Smooth muscle cell (in vitro differentiated cells): ENCODE measurements around the gene ARL16. TPM values are rescaled to one million over a fixed set of nuclear protein-coding genes. Genes with fewer than 3 reads are reported as not detected.

Source experiments
- DNase-seq: peaks from one replicate; lab custom pipeline; 2025; ENCODE audit not compliant: unreplicated experiment; lab: John Stamatoyannopoulos, UW
- H2AFZ ChIP-seq: fragments of 200-600 bp; sonication (generic); 2 replicates; pipeline ENCODE4 v1.6.0; 2016; ENCODE audit warnings: antibody characterized with exemption, low read depth, mild to moderate bottlenecking
- H3F3A ChIP-seq: fragments of 200-600 bp; sonication (generic); 2 replicates; pipeline ENCODE4 v1.6.0; 2017; ENCODE audit warnings: antibody characterized with exemption, low read depth
- H3K27ac ChIP-seq: fragments of 200-600 bp; sonication (generic); 2 replicates; pipeline ENCODE4 v1.5.1; 2016; ENCODE audit warnings: low read depth, mild to moderate bottlenecking
- H3K27me3 ChIP-seq: fragments of 200-600 bp; sonication (generic); 2 replicates; pipeline ENCODE4 v1.6.1; 2016; ENCODE audit warnings: low read depth, mild to moderate bottlenecking
- H3K36me3 ChIP-seq: fragments of 200-600 bp; sonication (generic); 2 replicates; pipeline ENCODE4 v1.5.1; 2016; ENCODE audit warnings: low read depth
- H3K4me1 ChIP-seq: fragments of 200-600 bp; sonication (generic); 2 replicates; pipeline ENCODE4 v1.5.1; 2016; ENCODE audit warnings: low read depth
- H3K4me2 ChIP-seq: fragments of 200-600 bp; sonication (generic); 2 replicates; pipeline ENCODE4 v1.6.0; 2016; ENCODE audit warnings: mild to moderate bottlenecking
- H3K4me3 ChIP-seq: fragments of 200-600 bp; sonication (generic); 2 replicates; pipeline ENCODE4 v1.5.1; 2016; ENCODE audit warnings: mild to moderate bottlenecking
- H3K79me2 ChIP-seq: fragments of 200-600 bp; sonication (generic); 2 replicates; pipeline ENCODE4 v1.6.0; 2016; ENCODE audit warnings: low read depth, mild to moderate bottlenecking
- H3K9ac ChIP-seq: fragments of 200-600 bp; sonication (generic); 2 replicates; pipeline ENCODE4 v1.6.0; 2016; ENCODE audit warnings: low read depth
- H3K9me3 ChIP-seq: fragments of 200-600 bp; sonication (generic); replicated peaks from 2 replicates; pipeline ENCODE4 v1.5.1; 2016; ENCODE audit warnings: low read depth
- H4K20me1 ChIP-seq: fragments of 200-600 bp; sonication (generic); 2 replicates; pipeline ENCODE4 v1.6.0; 2016; ENCODE audit warnings: low read depth
- WGBS: methylation state at CpG from one replicate; pipeline ENCODE4 v1.1.7; 2016; ENCODE audit warnings: low lambda C conversion rate; 5-methylcytosine and 5-hydroxymethylcytosine counted together
- microRNA-seq: library from miRNA; unstranded; fragments of <30 nt; microRNA quantifications from one replicate; pipeline ENCODE4, GENCODE V29; 2016; ENCODE audit warnings: borderline number of aligned reads
- polyA plus RNA-seq: library from polyadenylated mRNA; unstranded; fragments of >200 nt; fragmentation: Nextera tagmentation; extraction: Ambion mirVana; gene quantifications from 2 replicates; pipeline ENCODE4 v1.2.1, GENCODE V29; 2016
- small RNA-seq: library from RNA; depleted of rRNA; stranded (forward); fragments of <200 nt; gene quantifications from one replicate; pipeline ENCODE3, GENCODE V24; 2014
- total RNA-seq: library from RNA; depleted of rRNA; stranded (reverse); fragments of >200 nt; gene quantifications from 2 replicates; pipeline ENCODE4 v1.2.3, GENCODE V29; 2014
- TF ChIP-seq, protein P1 (sequence below): fragments of 200-600 bp; sonication (generic); IDR thresholded peaks from 2 replicates; pipeline ENCODE4 v1.5.1; 2017; ENCODE audit warnings: borderline replicate concordance, mild to moderate bottlenecking, antibody characterized with exemption; ENCODE audit not compliant: insufficient read depth, poor library complexity, severe bottlenecking

Gene ARL16
- total and polyA plus RNA-seq, 2 experiments from 2014 or later = 22.3 to 62.1 TPM

DNA sequence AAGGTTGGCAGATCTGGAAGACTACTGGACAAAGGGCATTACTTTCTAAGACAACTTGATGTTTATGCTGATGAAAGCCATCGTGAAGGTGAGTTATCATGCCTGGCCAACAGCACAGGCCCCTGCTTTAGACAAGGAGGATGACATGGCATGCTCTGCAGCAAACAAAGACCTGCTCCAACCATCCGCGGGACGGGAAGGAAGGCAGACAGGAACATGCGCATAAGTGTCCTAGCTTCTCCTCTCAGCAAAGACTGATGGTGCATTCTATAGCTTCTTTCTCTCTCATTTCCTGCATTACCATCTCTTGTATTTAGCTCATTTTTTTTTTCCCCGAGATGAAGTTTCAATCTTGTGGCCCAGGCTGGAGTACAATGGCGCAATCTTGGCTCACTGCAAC, 52.1 kb downstream of the ARL16 start:
- Histone ChIP-seq H3K9me3 (no peaks in the 10 kb centered on the region), H4K20me1 (peaks cover 73% of the 10 kb centered on the region)

More for the DNA sequence above, 52.1 kb downstream of the ARL16 start:
- no peak overlapping the region for H3K4me2 ChIP-seq
- TF ChIP-seq, protein P1, sequence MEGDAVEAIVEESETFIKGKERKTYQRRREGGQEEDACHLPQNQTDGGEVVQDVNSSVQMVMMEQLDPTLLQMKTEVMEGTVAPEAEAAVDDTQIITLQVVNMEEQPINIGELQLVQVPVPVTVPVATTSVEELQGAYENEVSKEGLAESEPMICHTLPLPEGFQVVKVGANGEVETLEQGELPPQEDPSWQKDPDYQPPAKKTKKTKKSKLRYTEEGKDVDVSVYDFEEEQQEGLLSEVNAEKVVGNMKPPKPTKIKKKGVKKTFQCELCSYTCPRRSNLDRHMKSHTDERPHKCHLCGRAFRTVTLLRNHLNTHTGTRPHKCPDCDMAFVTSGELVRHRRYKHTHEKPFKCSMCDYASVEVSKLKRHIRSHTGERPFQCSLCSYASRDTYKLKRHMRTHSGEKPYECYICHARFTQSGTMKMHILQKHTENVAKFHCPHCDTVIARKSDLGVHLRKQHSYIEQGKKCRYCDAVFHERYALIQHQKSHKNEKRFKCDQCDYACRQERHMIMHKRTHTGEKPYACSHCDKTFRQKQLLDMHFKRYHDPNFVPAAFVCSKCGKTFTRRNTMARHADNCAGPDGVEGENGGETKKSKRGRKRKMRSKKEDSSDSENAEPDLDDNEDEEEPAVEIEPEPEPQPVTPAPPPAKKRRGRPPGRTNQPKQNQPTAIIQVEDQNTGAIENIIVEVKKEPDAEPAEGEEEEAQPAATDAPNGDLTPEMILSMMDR = no peak
- no peak overlapping the region for H3K9ac ChIP-seq
- H3K36me3 ChIP-seq = peaks cover 3% of the 10 kb centered on the region
- no peak overlapping the region for H3K27ac ChIP-seq
- DNase-seq = no peak
- 95% methylated on average over 7 of the region's 7 CpGs for WGBS
- no peak overlapping the region for H3K4me3 ChIP-seq
- H3F3A ChIP-seq = peaks cover 4% of the 10 kb centered on the region
- no peaks in the 10 kb centered on the region for H3K27me3 ChIP-seq
- H3K4me1 ChIP-seq = peaks cover 10% of the 10 kb centered on the region
- peaks cover 82% of the 10 kb centered on the region for H3K79me2 ChIP-seq
- H2AFZ ChIP-seq = no peak overlapping the region

Small RNAs within 50 kb of the gene (microRNA-seq; reads per million reads assigned to microRNA genes)
- gene MIR6786 = 2.3 reads per million

Small RNAs within 50 kb of the gene (small RNA-seq; reads per million reads assigned to genes)
- gene MIR6786 = 0.13 reads per million

Other genes starting within 250 kb of the ARL16 start
- gene ACTG1, start 171.0 kb downstream of the ARL16 start, total RNA-seq = 6,157 and 6,793 TPM in 2 replicates
- gene ACTG1, start 171.0 kb downstream of the ARL16 start, polyA plus RNA-seq = 5,089 and 5,332 TPM in 2 replicates
- 0.63 and 2.2 TPM in 2 replicates for gene FSCN2, start 155.4 kb downstream of the ARL16 start, total RNA-seq
- 0.56 and 0.72 TPM in 2 replicates for gene FSCN2, start 155.4 kb downstream of the ARL16 start, polyA plus RNA-seq
- 17.9 and 19.4 TPM in 2 replicates for gene FAAP100, start 131.4 kb downstream of the ARL16 start, total RNA-seq
- gene FAAP100, start 131.4 kb downstream of the ARL16 start, polyA plus RNA-seq = 25.4 and 28.5 TPM in 2 replicates
- gene NPLOC4, start 46.7 kb downstream of the ARL16 start, total RNA-seq = 46.3 and 58.1 TPM in 2 replicates
- gene NPLOC4, start 46.7 kb downstream of the ARL16 start, polyA plus RNA-seq = 52.0 and 60.9 TPM in 2 replicates
- 0.67 and 2.6 TPM in 2 replicates for gene TSPAN10, start 46.6 kb downstream of the ARL16 start, total RNA-seq
- gene TSPAN10, start 46.6 kb downstream of the ARL16 start, polyA plus RNA-seq = 1.2 and 3.4 TPM in 2 replicates
- gene PDE6G, start 27.3 kb downstream of the ARL16 start, total RNA-seq = 1.3 and 14.5 TPM in 2 replicates
- 3.2 and 5.3 TPM in 2 replicates for gene PDE6G, start 27.3 kb downstream of the ARL16 start, polyA plus RNA-seq
- 13.0 and 26.6 TPM in 2 replicates for gene OXLD1, start 17.2 kb downstream of the ARL16 start, total RNA-seq
- 32.1 and 32.3 TPM in 2 replicates for gene OXLD1, start 17.2 kb downstream of the ARL16 start, polyA plus RNA-seq
- gene CCDC137, start 17.1 kb downstream of the ARL16 start, total RNA-seq = 5.0 and 8.1 TPM in 2 replicates
- 24.6 and 30.2 TPM in 2 replicates for gene CCDC137, start 17.1 kb downstream of the ARL16 start, polyA plus RNA-seq
- gene HGS, start 214 bp upstream of the ARL16 start, total RNA-seq = 64.9 and 68.0 TPM in 2 replicates
- 164 and 194 TPM in 2 replicates for gene HGS, start 214 bp upstream of the ARL16 start, polyA plus RNA-seq
- gene MRPL12, start 19.6 kb upstream of the ARL16 start, total RNA-seq = 16.5 and 22.2 TPM in 2 replicates
- gene MRPL12, start 19.6 kb upstream of the ARL16 start, polyA plus RNA-seq = 83.6 and 92.4 TPM in 2 replicates
- 8.4 and 11.3 TPM in 2 replicates for gene SLC25A10, start 28.5 kb upstream of the ARL16 start, total RNA-seq
- gene SLC25A10, start 28.5 kb upstream of the ARL16 start, polyA plus RNA-seq = 13.0 and 21.0 TPM in 2 replicates
- gene GCGR, start 120.4 kb upstream of the ARL16 start, total RNA-seq = not detected in 2 replicates
- gene GCGR, start 120.4 kb upstream of the ARL16 start, polyA plus RNA-seq = 0.58 TPM in 1 of 2 replicates, not detected in the other
- gene MCRIP1, start 149.5 kb upstream of the ARL16 start, total RNA-seq = 85.1 and 85.8 TPM in 2 replicates
- gene MCRIP1, start 149.5 kb upstream of the ARL16 start, polyA plus RNA-seq = 194 and 208 TPM in 2 replicates
- gene PPP1R27, start 151.3 kb upstream of the ARL16 start, total RNA-seq = 0.58 and 3.1 TPM in 2 replicates
- 0.79 and 1.6 TPM in 2 replicates for gene PPP1R27, start 151.3 kb upstream of the ARL16 start, polyA plus RNA-seq
- gene P4HB, start 176.7 kb upstream of the ARL16 start, total RNA-seq = 1,406 and 1,593 TPM in 2 replicates
- 1,326 and 1,526 TPM in 2 replicates for gene P4HB, start 176.7 kb upstream of the ARL16 start, polyA plus RNA-seq
- 67.6 and 256 TPM in 2 replicates for gene ARHGDIA, start 187.5 kb upstream of the ARL16 start, total RNA-seq
- gene ARHGDIA, start 187.5 kb upstream of the ARL16 start, polyA plus RNA-seq = 353 and 360 TPM in 2 replicates
- gene ALYREF, start 207.8 kb upstream of the ARL16 start, total RNA-seq = 58.9 and 75.9 TPM in 2 replicates
- gene ALYREF, start 207.8 kb upstream of the ARL16 start, polyA plus RNA-seq = 123 and 136 TPM in 2 replicates
- gene ANAPC11, start 207.9 kb upstream of the ARL16 start, total RNA-seq = 147 and 222 TPM in 2 replicates
- gene ANAPC11, start 207.9 kb upstream of the ARL16 start, polyA plus RNA-seq = 428 and 444 TPM in 2 replicates
- gene NPB, start 218.4 kb upstream of the ARL16 start, total RNA-seq = 7.9 TPM in 1 of 2 replicates, not detected in the other
- 13.6 and 14.4 TPM in 2 replicates for gene NPB, start 218.4 kb upstream of the ARL16 start, polyA plus RNA-seq
- gene PCYT2, start 227.6 kb upstream of the ARL16 start, total RNA-seq = 10.3 and 11.4 TPM in 2 replicates
- gene PCYT2, start 227.6 kb upstream of the ARL16 start, polyA plus RNA-seq = 27.9 and 50.6 TPM in 2 replicates
- gene SIRT7, start 234.4 kb upstream of the ARL16 start, total RNA-seq = 9.5 and 19.9 TPM in 2 replicates
- gene SIRT7, start 234.4 kb upstream of the ARL16 start, polyA plus RNA-seq = 10.1 and 27.9 TPM in 2 replicates
- gene MAFG, start 243.9 kb upstream of the ARL16 start, total RNA-seq = 13.7 and 15.3 TPM in 2 replicates
- gene MAFG, start 243.9 kb upstream of the ARL16 start, polyA plus RNA-seq = 30.3 and 39.0 TPM in 2 replicates